ENCODE results near the gene WDR7.

The WDR7 gene

DNA sequence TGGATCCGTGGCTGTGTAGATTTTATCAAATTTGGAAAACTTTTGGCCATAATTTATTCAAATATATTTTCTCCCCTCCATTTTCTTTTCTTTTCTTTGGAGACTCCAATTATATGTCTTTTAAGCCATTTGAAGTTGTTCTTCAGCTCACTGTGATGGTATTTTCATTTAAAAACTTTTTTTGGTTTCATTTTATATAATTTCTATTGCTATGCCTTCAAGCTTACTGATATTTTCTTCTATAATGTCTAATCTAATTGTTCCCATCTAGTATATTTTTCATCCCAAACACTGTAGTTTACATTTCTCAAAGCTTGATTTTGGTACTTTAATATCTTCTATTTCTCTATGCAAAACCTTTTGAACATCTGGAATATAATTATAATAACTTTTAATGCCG, 72.5 kb downstream of the WDR7 start:
- DNase-seq, result no peak

DNA sequence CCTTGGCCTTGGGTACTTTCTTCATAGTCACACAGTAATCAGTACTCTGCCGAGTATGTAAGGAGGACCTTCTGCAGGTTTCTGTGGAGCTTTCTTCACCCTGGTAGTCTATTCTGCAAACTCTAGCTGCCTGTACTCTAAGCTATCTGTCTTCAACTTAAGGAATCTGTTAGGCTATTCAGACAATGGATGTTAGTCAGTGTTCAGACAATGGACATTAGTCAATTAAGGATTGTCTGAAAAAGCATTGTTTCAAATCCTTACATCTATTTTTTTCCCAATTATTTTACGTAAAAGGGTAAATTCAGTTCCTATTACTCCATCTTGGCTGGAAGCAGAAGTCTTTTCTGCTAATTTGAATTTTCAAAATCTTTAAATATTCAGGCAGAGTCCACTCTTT, 75.7 kb downstream of the WDR7 start:
- no peak for DNase-seq

DNA sequence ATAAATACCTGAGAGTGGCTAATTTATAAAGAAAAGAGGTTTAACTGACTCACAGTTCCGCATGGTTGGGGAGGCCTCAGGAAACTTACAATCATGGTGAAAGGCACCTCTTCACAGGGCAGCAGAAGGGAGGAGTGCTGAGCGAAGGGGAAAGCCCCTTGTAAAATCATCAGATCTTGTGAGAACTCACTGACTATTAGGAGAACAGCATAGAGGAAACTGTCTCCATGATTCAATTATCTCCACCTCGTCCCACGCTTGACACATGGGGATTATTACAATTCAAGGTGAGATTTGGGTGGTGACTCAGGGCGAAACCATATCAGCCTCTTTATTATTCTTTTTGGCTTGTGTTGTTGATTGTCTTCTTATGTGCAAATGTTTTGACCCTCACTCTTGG, 76.2 kb downstream of the WDR7 start:
- no peak for DNase-seq

DNA sequence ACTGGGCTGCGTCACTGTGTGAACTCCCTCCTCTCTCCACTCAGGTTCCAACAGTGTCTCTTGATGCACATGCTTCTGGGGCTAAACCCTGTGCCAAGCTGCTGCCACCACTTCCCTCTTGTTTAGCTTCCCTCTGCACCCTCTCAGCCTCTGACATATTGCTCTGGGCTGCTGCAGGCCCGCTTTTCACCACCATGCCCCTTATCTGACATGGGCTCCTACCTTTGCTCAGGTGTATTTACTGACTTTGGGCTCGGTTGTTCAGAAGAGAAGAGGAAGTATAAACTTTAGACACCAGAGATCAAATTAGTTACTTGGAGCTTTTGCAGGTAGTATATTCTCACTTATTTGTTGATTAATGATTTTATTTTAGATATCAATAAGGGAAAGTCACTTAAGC, 77.6 kb downstream of the WDR7 start:
- no peak for DNase-seq

DNA sequence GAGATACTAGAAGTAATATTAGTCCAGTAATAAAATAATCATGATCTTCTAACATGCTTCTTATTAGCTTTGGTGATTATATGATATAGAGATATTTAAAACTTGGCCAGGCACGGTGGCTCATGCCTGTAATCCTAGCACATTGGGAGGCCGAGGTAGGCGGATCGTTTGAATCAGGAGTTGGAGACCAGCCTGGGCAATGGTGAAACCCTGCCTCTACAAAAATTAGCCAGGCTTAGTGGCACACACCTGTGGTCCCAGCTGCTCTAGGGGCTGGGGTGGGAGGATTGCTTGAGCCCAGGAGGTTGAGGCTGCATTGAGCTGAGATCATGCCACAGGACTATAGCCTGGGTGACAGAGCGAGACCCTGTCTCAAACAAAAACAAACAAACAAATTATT, 87.0 kb downstream of the WDR7 start:
- no peak for DNase-seq

DNA sequence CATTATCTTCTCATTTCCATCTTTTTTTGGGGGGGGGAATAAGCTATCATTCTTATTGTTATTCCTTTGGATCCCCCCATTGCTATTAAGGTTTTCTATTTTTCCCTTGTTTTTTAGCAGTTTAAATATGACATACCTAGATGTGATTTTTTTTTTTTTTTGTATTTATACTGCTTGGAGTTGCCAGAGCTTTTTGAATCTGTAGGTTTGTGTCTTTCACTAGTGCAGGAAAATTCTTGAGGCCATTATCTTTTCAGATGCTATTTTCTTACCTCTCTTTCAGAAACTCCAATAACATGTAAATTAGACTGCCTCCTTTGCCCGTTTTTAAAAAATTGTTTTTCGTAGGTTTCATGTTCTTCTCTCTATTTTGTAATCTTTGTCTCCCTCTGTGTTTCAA, 88.6 kb downstream of the WDR7 start:
- DNase-seq, result no peak

DNA sequence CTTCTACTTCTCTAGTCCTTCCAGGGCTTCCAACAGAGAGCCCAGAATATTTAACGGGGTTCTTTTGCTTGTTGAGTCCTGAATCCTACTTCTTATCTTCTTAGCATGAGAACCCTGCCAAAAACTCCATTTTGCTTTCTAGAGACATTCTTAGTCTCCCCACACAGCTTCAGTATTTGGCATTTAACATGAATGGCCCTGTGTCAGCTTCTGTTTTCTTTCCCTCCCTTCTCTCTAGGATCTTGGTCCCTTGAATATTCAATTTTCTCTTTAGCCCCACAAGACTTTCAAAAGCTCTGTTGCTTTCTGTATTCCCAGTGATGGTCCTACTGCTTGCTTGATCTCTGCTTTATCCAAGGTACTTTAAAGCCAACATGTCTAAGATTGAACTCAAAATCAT, 89.5 kb downstream of the WDR7 start:
- DNase-seq, result no peak

DNA sequence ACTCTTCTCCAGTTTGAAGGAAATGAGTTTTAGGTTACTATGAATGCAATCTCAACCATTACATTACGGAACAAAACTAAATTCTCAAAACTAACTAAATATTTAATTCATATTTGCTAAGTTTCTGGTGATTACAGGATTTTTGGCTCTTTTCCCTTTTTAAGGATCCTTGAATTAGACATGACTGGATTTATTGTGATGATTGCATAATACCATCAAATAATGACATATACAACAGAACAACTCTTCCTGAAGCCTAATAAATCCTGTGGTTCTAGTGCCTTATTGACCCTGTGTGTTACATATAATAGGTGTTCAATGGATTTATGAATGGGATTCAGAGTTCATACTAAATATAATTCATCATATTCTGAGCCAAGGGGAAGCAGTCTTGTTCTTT, 90.5 kb downstream of the WDR7 start:
- no peak for DNase-seq

DNA sequence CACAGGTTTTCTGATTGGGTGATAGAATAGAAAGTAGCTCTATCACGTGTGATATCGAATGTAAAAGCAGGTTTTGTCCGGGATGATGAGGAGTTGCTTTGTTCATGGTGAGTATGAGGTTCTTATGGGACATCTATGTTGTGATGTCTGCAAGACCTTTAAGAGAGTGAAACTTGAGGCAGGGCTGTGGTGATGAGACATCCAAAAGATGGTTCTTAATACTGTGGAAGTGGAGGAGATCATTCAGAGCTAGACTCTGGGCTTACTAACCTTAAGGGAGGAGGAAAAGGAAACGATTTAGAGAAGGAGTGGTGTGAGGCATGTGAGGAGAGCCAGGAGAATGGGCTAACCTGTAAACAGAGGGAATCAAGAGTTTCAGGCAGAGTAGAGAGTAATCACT, 92.0 kb downstream of the WDR7 start:
- DNase-seq, result no peak

DNA sequence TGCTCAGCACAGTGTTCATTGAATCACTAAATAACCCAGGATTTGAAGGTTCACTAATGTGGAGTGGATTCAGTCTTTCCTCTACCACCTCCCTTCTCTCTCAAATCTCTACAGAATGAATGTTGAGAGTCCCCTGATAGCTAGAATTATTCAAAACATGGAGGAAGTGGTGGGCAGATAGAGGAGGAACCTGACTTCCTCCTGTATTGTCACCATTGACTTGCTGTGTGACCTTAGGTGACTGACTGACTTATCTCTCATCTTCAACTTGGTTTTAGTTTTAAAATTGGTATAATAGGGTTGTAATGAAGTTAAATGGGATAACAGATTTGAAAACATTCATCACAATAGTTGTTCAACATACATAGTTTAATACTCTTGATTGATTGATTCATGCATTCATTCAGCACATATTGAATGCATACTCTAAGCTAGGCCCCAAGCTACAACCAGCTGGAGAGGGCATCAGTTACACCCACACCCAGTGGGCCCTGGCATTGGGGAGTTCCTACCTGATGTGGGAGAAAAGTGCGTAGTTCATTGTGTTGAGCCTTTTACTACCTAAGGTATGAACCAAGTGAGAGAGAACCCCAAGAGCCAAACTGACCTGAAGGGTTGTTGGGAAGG, 96.0 kb downstream of the WDR7 start:
- DNase-seq, result no peak

DNA sequence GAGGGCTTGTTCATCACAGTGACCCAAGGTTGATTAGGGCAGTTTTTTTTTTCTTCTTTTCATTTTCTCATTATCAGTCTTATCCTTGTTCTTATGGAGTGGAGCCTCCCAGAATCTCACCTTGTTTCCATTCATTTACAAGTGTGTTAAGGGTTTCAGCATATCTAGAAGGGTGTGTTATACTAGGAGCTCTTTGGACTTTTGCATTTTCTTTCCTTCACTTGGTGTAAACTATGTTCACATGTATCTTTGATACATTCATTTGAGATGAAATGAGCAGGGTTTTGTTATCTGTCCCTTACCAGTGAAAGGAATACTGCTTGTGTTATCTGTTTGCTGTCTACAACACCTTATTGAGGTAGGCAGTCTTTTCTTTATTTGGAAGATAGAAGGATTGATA, 96.7 kb downstream of the WDR7 start:
- DNase-seq, result no peak

DNA sequence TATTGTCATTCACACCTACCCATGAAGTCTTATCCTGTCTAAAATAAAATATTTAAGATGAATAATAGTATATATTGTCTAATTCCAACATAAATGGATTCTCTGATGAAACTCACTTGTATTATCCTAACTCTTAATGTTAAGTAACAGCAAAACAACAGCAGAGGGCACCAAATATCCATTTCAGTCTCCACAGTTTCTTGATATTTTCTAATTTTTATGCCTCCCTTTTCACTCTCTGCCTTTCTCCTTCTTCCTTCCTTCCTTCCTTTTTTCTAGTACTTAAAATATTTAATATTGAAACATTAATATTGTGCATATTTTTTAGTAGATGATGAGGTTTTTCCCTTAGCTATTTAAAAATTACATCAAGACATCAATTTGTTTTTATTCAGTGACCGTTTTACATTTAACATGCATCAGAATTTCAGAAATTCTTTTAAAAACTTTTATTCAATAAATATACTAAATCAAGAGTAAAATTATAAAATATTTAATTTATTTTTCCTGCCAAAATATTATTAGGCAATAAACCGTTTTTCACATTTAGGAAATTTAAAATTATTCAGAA, 97.6 kb downstream of the WDR7 start:
- peak; percentile 35 for DNase-seq

DNA sequence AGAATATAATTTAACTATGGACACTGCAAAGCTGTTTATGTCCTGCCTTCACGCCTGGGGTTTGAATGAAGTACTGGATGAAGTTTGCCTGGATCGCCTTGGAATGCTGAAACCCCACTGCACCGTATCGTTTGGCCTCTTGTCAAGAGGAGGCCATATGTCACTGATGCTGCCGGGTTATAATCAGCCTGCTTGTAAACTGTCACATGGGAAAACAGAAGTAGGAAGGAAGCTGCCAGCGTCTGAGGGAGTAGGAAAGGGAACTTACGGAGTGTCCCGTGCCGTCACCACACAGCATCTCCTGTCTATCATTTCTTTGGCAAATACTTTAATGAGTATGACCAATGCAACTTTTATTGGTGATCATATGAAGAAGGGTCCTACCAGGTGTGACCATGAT, 105.8 kb downstream of the WDR7 start:
- no peak for DNase-seq

DNA sequence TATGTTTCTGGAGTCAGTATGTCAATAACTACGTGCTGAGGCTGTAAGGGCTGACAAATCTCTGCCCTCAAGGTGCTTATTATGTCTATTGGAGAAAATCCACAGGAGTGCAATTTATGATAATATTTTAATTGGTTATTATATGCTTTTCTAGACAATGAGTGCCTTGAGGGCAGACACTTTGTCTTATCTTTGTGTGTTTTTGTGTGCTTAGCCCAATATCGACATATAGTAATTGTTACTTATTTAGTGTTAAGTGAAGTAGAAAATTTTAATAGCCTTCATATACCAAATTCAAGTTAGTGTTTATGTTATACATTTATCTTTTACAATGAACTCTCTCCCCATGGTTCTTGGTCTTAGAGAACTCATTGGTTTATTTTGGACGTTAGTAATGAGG, 118.9 kb downstream of the WDR7 start:
- DNase-seq, result no peak

DNA sequence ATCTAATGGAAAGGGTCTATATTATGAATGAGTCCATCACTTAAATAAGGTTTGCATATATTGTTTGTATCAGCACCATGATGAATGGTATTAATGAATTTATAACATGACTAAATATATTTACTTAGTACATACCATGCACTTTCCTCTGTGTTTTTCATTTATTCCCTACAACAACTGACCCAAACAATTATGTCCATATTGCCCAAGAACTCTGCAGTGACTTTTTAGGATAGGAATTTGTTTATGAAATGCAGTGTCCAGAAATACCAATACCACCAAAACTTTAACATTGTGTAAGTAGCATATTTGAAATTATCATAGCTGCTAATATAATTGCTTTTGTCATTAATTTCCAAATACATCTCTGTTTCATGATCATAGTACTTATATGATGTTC, 119.7 kb downstream of the WDR7 start:
- DNase-seq, result no peak

DNA sequence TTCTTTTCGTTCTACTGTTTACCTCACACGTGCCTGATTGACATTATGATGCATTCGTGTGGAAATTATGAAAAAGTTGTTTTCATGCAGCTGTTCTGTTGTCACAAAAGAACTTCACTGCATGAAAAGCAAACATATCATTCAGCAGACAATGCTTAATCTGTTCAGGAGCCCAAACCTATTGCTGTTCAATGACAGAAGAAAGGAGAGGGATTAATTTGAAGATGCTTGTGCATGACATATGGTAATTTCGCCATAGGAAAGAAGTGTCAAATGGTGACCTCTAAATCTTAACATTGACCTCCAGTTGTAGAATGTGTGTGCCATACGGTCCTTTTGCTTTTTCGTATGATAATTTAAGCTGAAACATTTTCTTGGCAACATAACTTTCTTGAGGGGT, 124.5 kb downstream of the WDR7 start:
- DNase-seq, result no peak

DNA sequence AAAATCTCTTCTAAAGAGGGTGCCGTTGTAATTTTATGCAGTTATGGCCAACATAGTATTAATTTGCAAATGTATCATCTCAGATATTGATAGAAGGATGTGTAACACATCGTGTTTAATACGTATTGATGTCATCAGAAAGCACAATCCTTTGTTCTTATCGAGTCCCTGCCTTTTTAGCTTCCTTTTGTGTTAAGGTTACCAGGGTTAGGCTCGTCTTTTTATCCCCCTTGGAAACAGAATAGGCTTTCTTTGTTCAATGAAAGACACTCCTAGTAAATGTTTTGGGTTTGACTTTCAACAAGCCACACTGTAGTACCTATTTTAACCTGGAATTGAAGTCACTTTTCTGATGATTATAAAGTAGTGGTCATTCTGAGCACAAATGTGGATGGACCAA, 136.2 kb downstream of the WDR7 start:
- no peak for DNase-seq

DNA sequence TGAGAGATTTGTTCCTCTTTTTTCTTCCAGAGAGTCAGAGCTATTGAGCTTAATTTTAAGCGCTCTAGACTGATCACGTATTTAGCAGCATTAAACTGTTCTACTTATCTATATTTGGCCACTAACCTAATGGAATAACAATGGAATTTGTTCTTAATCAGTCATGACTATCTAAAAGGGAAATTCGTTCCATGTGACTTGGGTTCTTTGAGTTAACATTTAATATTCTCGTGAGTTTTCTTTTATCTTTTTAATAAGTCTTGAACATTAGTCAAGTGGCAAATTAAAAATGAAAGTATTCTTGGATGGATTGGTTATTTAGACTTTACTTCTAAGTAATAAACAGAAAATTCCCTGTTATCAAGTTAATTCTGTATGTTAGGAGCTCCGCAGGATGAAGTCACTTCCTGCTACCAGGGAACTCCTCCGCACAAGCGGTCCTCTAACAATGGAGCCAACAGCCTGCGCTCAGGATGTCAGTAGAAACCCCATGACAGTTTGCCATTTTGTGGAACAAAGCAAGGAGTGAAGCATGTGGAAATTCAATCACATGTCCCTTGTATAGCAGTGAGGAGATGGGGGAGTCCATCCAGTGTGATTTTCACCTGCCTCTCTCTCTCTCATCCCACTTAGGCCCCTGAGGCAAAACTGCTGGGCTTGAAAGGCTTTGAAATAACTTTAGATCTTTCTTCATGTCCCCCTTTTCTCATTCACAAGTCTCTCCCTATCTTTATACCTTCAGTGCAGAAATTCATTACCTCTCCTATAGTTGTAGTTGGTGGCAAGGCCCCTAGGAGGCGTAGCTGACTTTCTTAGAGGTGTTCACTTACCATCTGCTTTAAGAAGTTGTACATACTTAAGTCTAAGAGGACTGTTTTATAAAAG, 138.1 kb downstream of the WDR7 start:
- DNase-seq, result no peak

DNA sequence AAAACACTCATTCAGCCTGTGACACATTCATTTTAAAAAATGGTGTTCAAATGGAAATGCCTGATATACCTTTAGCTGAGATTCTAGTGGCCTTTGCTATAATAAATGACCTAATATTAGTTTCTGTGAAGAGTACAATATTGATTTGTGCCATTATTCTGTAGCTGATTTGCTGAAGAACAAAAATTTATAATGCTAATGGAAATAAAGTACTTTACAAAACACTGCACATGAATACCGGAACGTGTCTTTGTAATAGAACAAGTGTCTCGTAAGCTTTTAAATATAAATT, 138.7 kb downstream of the WDR7 start:
- DNase-seq, result no peak

DNA sequence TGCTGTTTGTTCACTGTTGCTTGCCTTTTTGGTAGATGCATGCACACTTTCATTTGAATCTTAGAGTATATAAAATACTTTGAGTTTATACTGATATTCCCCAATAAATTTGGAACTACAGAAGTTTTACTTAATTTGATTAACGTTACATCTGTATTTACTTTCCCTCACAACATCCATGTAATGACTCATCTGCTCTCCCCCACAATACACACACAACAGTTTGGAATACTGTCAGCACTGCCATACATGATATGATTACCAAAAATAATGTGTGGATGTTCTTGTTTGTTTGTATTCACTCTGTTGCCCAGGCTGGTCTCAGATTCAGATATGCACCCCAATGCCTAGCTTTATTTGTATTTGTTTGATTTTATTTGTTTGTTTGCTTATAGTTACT, 144.2 kb downstream of the WDR7 start:
- no peak for DNase-seq

DNA sequence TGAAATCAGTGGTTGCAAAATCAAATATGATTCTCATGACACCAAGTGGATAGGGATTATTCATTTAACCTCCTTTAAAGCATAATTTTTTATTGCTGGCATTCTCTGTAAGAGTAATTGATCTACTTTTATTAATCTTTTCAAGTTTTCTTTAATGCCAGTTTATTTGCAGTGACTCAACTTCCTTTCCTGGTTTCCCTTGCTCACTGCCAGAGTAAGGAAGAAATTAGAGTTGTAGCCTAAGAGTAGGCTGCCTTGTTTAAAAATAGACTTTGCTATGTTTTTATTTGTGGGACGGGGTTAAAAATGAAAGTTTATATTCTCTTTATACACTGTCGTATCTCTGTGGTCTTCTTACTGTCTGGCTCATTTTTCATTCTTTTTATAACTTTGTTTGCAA, 148.6 kb downstream of the WDR7 start:
- DNase-seq, result no peak

DNA sequence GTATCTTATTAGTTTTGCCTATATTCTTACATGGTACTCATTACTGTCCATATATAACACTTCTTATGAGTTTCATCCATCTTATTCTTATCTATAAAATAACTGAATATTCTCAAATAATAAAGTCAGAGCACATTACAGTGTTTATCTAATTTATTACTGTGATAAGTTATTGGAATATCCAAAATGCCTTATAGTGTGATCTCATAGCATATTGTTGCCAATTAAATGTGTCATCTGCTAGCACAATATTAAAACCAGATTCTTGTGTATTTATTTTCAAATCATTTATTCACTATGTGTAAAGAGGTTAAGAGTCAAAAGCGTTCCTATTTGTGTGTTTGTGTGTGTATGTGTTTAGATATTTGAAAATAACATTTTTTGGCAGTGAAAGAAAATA, 151.9 kb downstream of the WDR7 start:
- DNase-seq, result no peak

DNA sequence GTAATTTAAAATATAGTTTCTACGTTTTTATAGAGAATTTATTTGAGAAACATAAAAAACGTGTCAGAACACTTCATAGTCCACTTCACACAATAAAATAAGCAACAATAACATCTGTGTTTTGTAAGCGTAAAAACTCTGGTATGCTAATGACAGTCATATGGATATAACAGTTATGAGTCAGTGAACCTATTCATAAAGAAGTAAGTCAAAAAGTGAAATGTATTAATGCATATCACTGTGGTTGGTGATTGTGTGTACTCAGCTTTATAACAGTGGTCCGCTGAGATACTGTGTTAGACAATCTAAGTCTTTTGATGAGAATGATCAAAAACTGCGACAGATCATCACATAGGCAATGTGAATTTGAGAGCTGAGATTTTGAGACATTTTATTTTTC, 153.2 kb downstream of the WDR7 start:
- DNase-seq, result no peak

DNA sequence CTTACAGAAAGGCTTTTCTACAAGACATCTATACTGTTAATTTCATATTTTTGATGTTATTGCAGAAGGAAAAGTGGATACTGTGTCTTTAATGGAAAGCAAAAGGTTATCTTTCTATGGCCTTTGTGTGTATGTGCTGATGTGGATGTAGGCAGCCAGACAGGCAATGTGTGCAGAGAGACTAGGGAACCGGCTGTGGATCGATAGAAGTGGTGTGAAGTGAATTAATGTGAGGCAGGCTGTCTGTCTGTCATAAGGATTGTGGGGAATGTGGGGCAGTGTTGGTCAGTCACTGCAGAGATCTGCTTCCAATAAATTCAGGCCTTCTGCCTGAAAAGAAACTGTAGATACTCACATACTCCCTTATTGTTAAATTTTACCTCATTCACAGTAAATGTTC, 156.7 kb downstream of the WDR7 start:
- no peak for DNase-seq

DNA sequence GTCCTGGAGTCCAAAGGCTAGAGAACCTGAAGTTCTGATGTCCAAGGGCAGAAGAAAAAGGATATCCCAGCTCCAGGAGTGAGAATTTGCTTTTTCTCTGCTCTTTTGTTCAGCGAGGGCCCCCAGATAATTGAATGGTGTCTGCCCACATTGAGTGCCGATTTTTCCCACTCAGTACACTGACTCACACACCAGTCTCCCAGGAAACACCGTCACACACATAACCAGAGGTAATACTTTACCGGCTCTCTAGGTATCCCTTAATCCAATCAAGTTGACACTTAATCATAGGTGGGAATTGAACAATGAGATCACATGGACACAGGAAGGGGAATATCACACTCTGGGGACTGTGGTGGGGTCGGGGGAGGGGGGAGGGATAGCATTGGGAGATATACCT, 161.5 kb downstream of the WDR7 start:
- no peak for DNase-seq

Data from NCI-H1092 (cell line).